GM21737 (cell line): ENCODE data around the gene KRTAP5-7.
"Not testable (repeated sequence)": the region's sequence is repeated elsewhere in the genome, so short reads cannot be mapped to it uniquely, and the experiment has no call there.

Experiments
- ATAC-seq: cut with Tn5 transposase; IDR thresholded peaks from one replicate; pipeline ENCODE4 v1.9.1; 2021; ENCODE audit warnings: mild to moderate bottlenecking, moderate library complexity; ENCODE audit not compliant: unreplicated experiment

Gene KRTAP5-7

GRCh38 chr11:71532036-71532610 is 5.1 kb downstream of the KRTAP5-7 start:
- ATAC-seq = no peak

- not testable (repeated sequence) for ATAC-seq
Measured at GRCh38 chr11:71534711-71535608, 7.9 kb downstream of the KRTAP5-7 start.

GRCh38 chr11:71535825-71536224 is 8.8 kb downstream of the KRTAP5-7 start:
- no peak for ATAC-seq

GRCh38 chr11:71537537-71537936 is 10.5 kb downstream of the KRTAP5-7 start:
- no peak for ATAC-seq

- ATAC-seq = not testable (repeated sequence)
Measured at GRCh38 chr11:71537977-71538665, 11.1 kb downstream of the KRTAP5-7 start, which contains the start of gene KRTAP5-8. TSS of gene KRTAP5-8 (plus strand) at chr11:71538025. CDS start at chr11:71538056, 31 bp downstream.

GRCh38 chr11:71538666-71538990 is 11.6 kb downstream of the KRTAP5-7 start:
- ATAC-seq = no peak

- ATAC-seq = no peak
Measured at GRCh38 chr11:71539017-71539416, 11.9 kb downstream of the KRTAP5-7 start.

GRCh38 chr11:71539971-71540370 is 12.9 kb downstream of the KRTAP5-7 start:
- not testable (repeated sequence) for ATAC-seq

- ATAC-seq = not testable (repeated sequence)
Measured at GRCh38 chr11:71540521-71541304, 13.6 kb downstream of the KRTAP5-7 start.

- no peak for ATAC-seq
Measured at GRCh38 chr11:71542382-71542781, 15.3 kb downstream of the KRTAP5-7 start.

GRCh38 chr11:71542879-71543777 is 16.1 kb downstream of the KRTAP5-7 start:
- no peak for ATAC-seq

GRCh38 chr11:71543866-71544265 is 16.8 kb downstream of the KRTAP5-7 start:
- no peak for ATAC-seq

- ATAC-seq = no peak
Measured at GRCh38 chr11:71544525-71545214, 17.6 kb downstream of the KRTAP5-7 start.

GRCh38 chr11:71545405-71545966 is 18.4 kb downstream of the KRTAP5-7 start:
- ATAC-seq = no peak

- no peak for ATAC-seq
Measured at GRCh38 chr11:71548120-71548519, 21.1 kb downstream of the KRTAP5-7 start, which contains the start of gene KRTAP5-9. TSS of gene KRTAP5-9 (plus strand) at chr11:71548420. CDS start at chr11:71548658, 238 bp downstream.

GRCh38 chr11:71548716-71549151 is 21.7 kb downstream of the KRTAP5-7 start:
- no peak for ATAC-seq

GRCh38 chr11:71551711-71552110 is 24.6 kb downstream of the KRTAP5-7 start:
- ATAC-seq = no peak

- no peak for ATAC-seq
Measured at GRCh38 chr11:71554996-71555395, 27.9 kb downstream of the KRTAP5-7 start.

GRCh38 chr11:71555508-71555907 is 28.4 kb downstream of the KRTAP5-7 start:
- ATAC-seq = no peak
